ENCODE results near the gene FGFR3. TPM values are rescaled to one million over a fixed set of nuclear protein-coding genes. Genes with fewer than 3 reads are reported as not detected.
A peak's percentile ranks its signal among the peaks of the same experiment; 100 is the strongest.

The FGFR3 gene
- under 1 TPM; 0.21 to 0.27 TPM for total RNA-seq

GRCh38 chr4:1792832-1793495 lies at the start of gene FGFR3:
TSS of gene FGFR3 (plus strand) at chr4:1793293. CDS start at chr4:1793935, 642 bp downstream.
- H3K4me1 Mint-ChIP-seq (ENCODE audit: low read depth), result no peaks in the 10 kb centered on the region
- intact Hi-C loops (cut with micrococcal nuclease), result loop anchor here (5.0 kb wide), 1 partner anchor 46 kb away; no protein-coding TSS in a partner anchor
- peaks cover 13% of the 10 kb centered on the region for H3K27me3 Mint-ChIP-seq
- CTCF ChIA-PET, result interaction anchor here (1.3 to 2.5 kb wide), 3 partner anchors 9 to 44 kb away, joined by 3 to 9 read pairs (median 3); no protein-coding TSS in a partner anchor
- POLR2A ChIA-PET, result no interaction called here
- H3K27ac Mint-ChIP-seq, result no peak within 1 kb of the TSS
- H3K9me3 Mint-ChIP-seq, result no peaks in the 10 kb centered on the region
- DNase-seq, result peak; percentile 35
- no peaks in the 10 kb centered on the region for H3K36me3 Mint-ChIP-seq
- no peak within 1 kb of the TSS for H3K4me3 Mint-ChIP-seq

GRCh38 chr4:1743551-1743950 lies 49.5 kb upstream of the FGFR3 start:
- H3K4me1 Mint-ChIP-seq (ENCODE audit: low read depth), result no peaks in the 10 kb centered on the region
- CTCF ChIA-PET, result interaction anchor here (1.0 to 2.9 kb wide), 4 partner anchors 24 to 66 kb away, joined by 3 to 27 read pairs (median 6); no protein-coding TSS in a partner anchor

GRCh38 chr4:1743975-1744374 lies 49.1 kb upstream of the FGFR3 start:
- H3K9me3 Mint-ChIP-seq, result no peaks in the 10 kb centered on the region
- ChIA-PET CTCF (interaction anchor here (1.0 to 2.9 kb wide), 3 partner anchors 24 to 65 kb away, joined by 3 to 27 read pairs (median 8); no protein-coding TSS in a partner anchor), POLR2A (interaction anchor here (1.2 to 2.4 kb wide), 2 partner anchors 13 to 32 kb away, joined by 3 to 8 read pairs; partner anchors contain the start of gene SLBP)
- H3K4me1 Mint-ChIP-seq (ENCODE audit: low read depth), result no peaks in the 10 kb centered on the region
- no peak for DNase-seq
- H3K27me3 Mint-ChIP-seq, result no peaks in the 10 kb centered on the region
- intact Hi-C loops (cut with micrococcal nuclease), result no loop called here
- no peak overlapping the region for H3K27ac Mint-ChIP-seq
- H3K36me3 Mint-ChIP-seq, result peaks cover 28% of the 10 kb centered on the region
- H3K4me3 Mint-ChIP-seq, result no peak overlapping the region

More at GRCh38 chr4:1743551-1743950, 49.5 kb upstream of the FGFR3 start:
- intact Hi-C loops (cut with micrococcal nuclease), result no loop called here
- no peak overlapping the region for H3K4me3 Mint-ChIP-seq
- POLR2A ChIA-PET, result interaction anchor here (2.4 kb wide), 1 partner anchor 13 kb away, joined by 8 read pairs; no protein-coding TSS in a partner anchor
- DNase-seq, result no peak
- no peaks in the 10 kb centered on the region for H3K27me3 Mint-ChIP-seq
- H3K9me3 Mint-ChIP-seq, result peaks cover 4% of the 10 kb centered on the region
- peak overlapping the region; percentile 5 for H3K27ac Mint-ChIP-seq
- H3K36me3 Mint-ChIP-seq, result peaks cover 32% of the 10 kb centered on the region

GRCh38 chr4:1744552-1744951 lies 48.5 kb upstream of the FGFR3 start:
- intact Hi-C loops (cut with micrococcal nuclease), result no loop called here
- Mint-ChIP-seq H3K36me3 (peaks cover 25% of the 10 kb centered on the region), H3K9me3 (no peaks in the 10 kb centered on the region), H3K27ac (no peak overlapping the region), H3K27me3 (no peaks in the 10 kb centered on the region), H3K4me1 (ENCODE audit: low read depth) (no peaks in the 10 kb centered on the region), H3K4me3 (no peak overlapping the region)
- ChIA-PET CTCF (interaction anchor here (0.7 to 2.9 kb wide), 6 partner anchors 23 to 154 kb away, joined by 3 to 27 read pairs (median 7); no protein-coding TSS in a partner anchor), POLR2A (interaction anchor here (1.2 to 2.4 kb wide), 3 partner anchors 14 to 33 kb away, joined by 3 to 8 read pairs (median 4); partner anchors contain the start of gene SLBP)
- no peak for DNase-seq

- no peak overlapping the region for H3K27ac Mint-ChIP-seq
- intact Hi-C loops (cut with micrococcal nuclease), result loop anchor here (5.0 kb wide), 1 partner anchor 47 kb away; the partner anchor contains the start of gene FGFR3
Measured at GRCh38 chr4:1745165-1745564, 47.9 kb upstream of the FGFR3 start.

GRCh38 chr4:1745697-1746096 lies 47.4 kb upstream of the FGFR3 start:
- POLR2A ChIA-PET, result interaction anchor here (0.6 to 2.4 kb wide), 3 partner anchors 15 to 47 kb away, joined by 3 to 8 read pairs (median 4); no protein-coding TSS in a partner anchor
- Mint-ChIP-seq H3K4me3 (no peak overlapping the region), H3K36me3 (peaks cover 22% of the 10 kb centered on the region), H3K9me3 (no peaks in the 10 kb centered on the region), H3K27ac (no peak overlapping the region), H3K4me1 (ENCODE audit: low read depth) (no peaks in the 10 kb centered on the region), H3K27me3 (no peaks in the 10 kb centered on the region)
- DNase-seq, result no peak
- intact Hi-C loops (cut with micrococcal nuclease), result loop anchor here (5.0 kb wide), 1 partner anchor 47 kb away; the partner anchor contains the start of gene FGFR3
- CTCF ChIA-PET, result interaction anchor here (1.0 to 2.9 kb wide), 5 partner anchors 52 to 207 kb away, joined by 3 to 27 read pairs (median 8); no protein-coding TSS in a partner anchor

More at GRCh38 chr4:1745165-1745564, 47.9 kb upstream of the FGFR3 start:
- Mint-ChIP-seq H3K9me3 (no peaks in the 10 kb centered on the region), H3K36me3 (peaks cover 25% of the 10 kb centered on the region), H3K27me3 (no peaks in the 10 kb centered on the region), H3K4me1 (ENCODE audit: low read depth) (no peaks in the 10 kb centered on the region), H3K4me3 (no peak overlapping the region)
- ChIA-PET CTCF (interaction anchor here (0.7 to 2.9 kb wide), 6 partner anchors 27 to 208 kb away, joined by 3 to 27 read pairs (median 7); no protein-coding TSS in a partner anchor), POLR2A (interaction anchor here (0.6 to 2.4 kb wide), 4 partner anchors 14 to 47 kb away, joined by 3 to 8 read pairs (median 4); partner anchors contain the start of gene SLBP)
- no peak for DNase-seq

- CTCF ChIA-PET, result interaction anchor here (0.7 to 3.5 kb wide), 6 partner anchors 22 to 207 kb away, joined by 3 to 63 read pairs (median 14); no protein-coding TSS in a partner anchor
Measured at GRCh38 chr4:1746265-1746691, 46.8 kb upstream of the FGFR3 start.

GRCh38 chr4:1746919-1747602 lies 46.0 kb upstream of the FGFR3 start:
- DNase-seq, result no peak
- Mint-ChIP-seq H3K4me1 (ENCODE audit: low read depth) (no peaks in the 10 kb centered on the region), H3K27ac (no peak overlapping the region), H3K36me3 (peaks cover 11% of the 10 kb centered on the region), H3K4me3 (no peak overlapping the region), H3K9me3 (no peaks in the 10 kb centered on the region), H3K27me3 (no peaks in the 10 kb centered on the region)
- ChIA-PET CTCF (interaction anchor here (0.6 to 3.5 kb wide), 11 partner anchors 12 to 161 kb away, joined by 3 to 63 read pairs (median 7); no protein-coding TSS in a partner anchor), POLR2A (interaction anchor here (0.6 kb wide), 2 partner anchors 84 to 401 kb away, joined by 3 read pairs; no protein-coding TSS in a partner anchor)
- intact Hi-C loops (cut with micrococcal nuclease), result loop anchor here (5.0 kb wide), 1 partner anchor 45 kb away; the partner anchor contains the start of gene FGFR3

More at GRCh38 chr4:1746265-1746691, 46.8 kb upstream of the FGFR3 start:
- POLR2A ChIA-PET, result no interaction called here
- peak; percentile 86 for DNase-seq
- intact Hi-C loops (cut with micrococcal nuclease), result loop anchor here (5.0 kb wide), 1 partner anchor 46 kb away; the partner anchor contains the start of gene FGFR3
- Mint-ChIP-seq H3K4me1 (ENCODE audit: low read depth) (no peaks in the 10 kb centered on the region), H3K27me3 (no peaks in the 10 kb centered on the region), H3K27ac (no peak overlapping the region), H3K36me3 (peaks cover 18% of the 10 kb centered on the region), H3K4me3 (no peak overlapping the region), H3K9me3 (no peaks in the 10 kb centered on the region)

- Mint-ChIP-seq H3K4me1 (ENCODE audit: low read depth) (no peaks in the 10 kb centered on the region), H3K9me3 (no peaks in the 10 kb centered on the region), H3K36me3 (peaks cover 11% of the 10 kb centered on the region), H3K27me3 (no peaks in the 10 kb centered on the region), H3K27ac (no peak overlapping the region), H3K4me3 (no peak overlapping the region)
- no peak for DNase-seq
- ChIA-PET CTCF (interaction anchor here (0.6 to 3.5 kb wide), 17 partner anchors 11 to 303 kb away, joined by 3 to 63 read pairs (median 5); no protein-coding TSS in a partner anchor), POLR2A (interaction anchor here (0.6 kb wide), 1 partner anchor 402 kb away, joined by 3 read pairs; no protein-coding TSS in a partner anchor)
- intact Hi-C loops (cut with micrococcal nuclease), result loop anchor here (5.0 kb wide), 1 partner anchor 45 kb away; the partner anchor contains the start of gene FGFR3
Measured at GRCh38 chr4:1747603-1747967, 45.5 kb upstream of the FGFR3 start.

GRCh38 chr4:1748465-1748995 lies 44.6 kb upstream of the FGFR3 start:
- H3K36me3 Mint-ChIP-seq, result peaks cover 8% of the 10 kb centered on the region
- intact Hi-C loops (cut with micrococcal nuclease), result loop anchor here (1.0 to 5.0 kb wide), 3 partner anchors 44 to 150 kb away; partner anchors contain the start of gene FGFR3
- no peaks in the 10 kb centered on the region for H3K9me3 Mint-ChIP-seq
- DNase-seq, result peak; percentile 88
- no peak overlapping the region for H3K4me3 Mint-ChIP-seq
- POLR2A ChIA-PET, result no interaction called here
- no peaks in the 10 kb centered on the region for H3K4me1 Mint-ChIP-seq (ENCODE audit: low read depth)
- H3K27ac Mint-ChIP-seq, result no peak overlapping the region
- H3K27me3 Mint-ChIP-seq, result no peaks in the 10 kb centered on the region
- CTCF ChIA-PET, result interaction anchor here (0.6 to 3.5 kb wide), 34 partner anchors 9 to 800 kb away, joined by 3 to 63 read pairs (median 4); partner anchors contain the start of gene SLBP

GRCh38 chr4:1749370-1749769 lies 43.7 kb upstream of the FGFR3 start:
- H3K4me3 Mint-ChIP-seq, result no peak overlapping the region
- CTCF ChIA-PET, result interaction anchor here (3.1 to 3.5 kb wide), 2 partner anchors 19 to 60 kb away, joined by 21 to 63 read pairs; no protein-coding TSS in a partner anchor
- no peaks in the 10 kb centered on the region for H3K4me1 Mint-ChIP-seq (ENCODE audit: low read depth)
- H3K9me3 Mint-ChIP-seq, result no peaks in the 10 kb centered on the region
- POLR2A ChIA-PET, result no interaction called here
- H3K36me3 Mint-ChIP-seq, result peaks cover 2% of the 10 kb centered on the region
- intact Hi-C loops (cut with micrococcal nuclease), result loop anchor here (2.0 to 5.0 kb wide), 2 partner anchors 43 to 149 kb away; partner anchors contain the start of gene FGFR3
- no peak overlapping the region for H3K27ac Mint-ChIP-seq
- no peak for DNase-seq
- no peaks in the 10 kb centered on the region for H3K27me3 Mint-ChIP-seq

All from activated CD4-positive, alpha-beta memory T cell treated with anti-CD3 and anti-CD28 coated beads for 36 hours (primary cell).